Measurements from ENCODE around the gene CDON. TPM values are rescaled to one million over a fixed set of nuclear protein-coding genes. Genes with fewer than 3 reads are reported as not detected.

CDON gene
- total and polyA plus RNA-seq, 2 donors from 2014 or later, result 0.45 to 4.0 TPM

- intact Hi-C loops (cut with DNase I), result no loop called here
- DNase-seq, result no peak
- H3K27ac ChIP-seq (ENCODE audit: low read depth in 2 of 2, low read length in 2 of 2), result no peak overlapping the region
Measured at GRCh38 chr11:125935618-125936199, 127.0 kb downstream of the CDON start.

DNA sequence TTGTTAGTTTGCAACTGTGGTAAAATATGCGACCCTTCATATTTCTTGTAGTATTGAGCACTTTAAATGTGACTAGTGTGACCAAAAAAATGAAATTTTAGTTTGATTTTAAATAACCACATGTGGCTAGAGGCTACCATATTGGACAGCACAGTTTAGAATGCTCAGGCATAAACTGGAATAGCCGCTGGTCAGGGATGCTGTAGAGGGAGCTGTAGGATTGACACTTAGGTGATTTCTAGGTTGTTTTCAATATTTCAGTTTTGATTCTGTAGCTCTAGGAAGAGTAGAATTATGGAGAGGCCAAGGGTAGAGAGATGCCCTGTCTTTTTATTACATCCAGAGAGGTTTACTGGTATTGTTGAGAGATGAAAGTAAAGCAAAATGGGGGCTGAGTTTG lies 127.6 kb downstream of the CDON start:
- Histone ChIP-seq H3K36me3 (ENCODE audit: control insufficient read depth in 2 of 3, insufficient read depth in 3 of 3, low read length in 3 of 3) (no peaks in the 10 kb centered on the region), H3K9ac (ENCODE audit: low read length in 3 of 3) (no peak overlapping the region), H3K27me3 (ENCODE audit: control insufficient read depth, insufficient read depth, low read length) (no peaks in the 10 kb centered on the region), H3K4me1 (ENCODE audit: control insufficient read depth in 2 of 3, insufficient read depth in 2 of 3, low read depth in 1 of 3, low read length in 3 of 3) (no peaks in the 10 kb centered on the region), H3K27ac (ENCODE audit: low read depth in 2 of 2, low read length in 2 of 2) (no peak overlapping the region), H3K9me3 (ENCODE audit: control insufficient read depth in 2 of 3, insufficient read depth in 1 of 3, low read length in 3 of 3) (no peaks in the 10 kb centered on the region), H3K4me3 (ENCODE audit: low read length in 3 of 3) (no peak overlapping the region)
- intact Hi-C loops (cut with DNase I), result no loop called here
- DNase-seq (no peak), FAIRE-seq (no peak)
- TF ChIP-seq CTCF (IDR thresholded peaks at IDR 0.05; ENCODE audit: borderline replicate concordance, extremely low read depth, insufficient read depth), result no peak

More at GRCh38 chr11:125935618-125936199, 127.0 kb downstream of the CDON start:
- FAIRE-seq, result no peak
- no peak overlapping the region for H3K4me3 ChIP-seq (ENCODE audit: low read length in 3 of 3)
- H3K9ac ChIP-seq (ENCODE audit: low read length in 3 of 3), result no peak overlapping the region
- TF ChIP-seq CTCF (IDR thresholded peaks at IDR 0.05; ENCODE audit: borderline replicate concordance, extremely low read depth, insufficient read depth), result no peak
- H3K9me3 ChIP-seq (ENCODE audit: control insufficient read depth in 2 of 3, insufficient read depth in 1 of 3, low read length in 3 of 3), result no peaks in the 10 kb centered on the region
- no peaks in the 10 kb centered on the region for H3K36me3 ChIP-seq (ENCODE audit: control insufficient read depth in 2 of 3, insufficient read depth in 3 of 3, low read length in 3 of 3)
- H3K27me3 ChIP-seq (ENCODE audit: control insufficient read depth, insufficient read depth, low read length), result no peaks in the 10 kb centered on the region
- H3K4me1 ChIP-seq (ENCODE audit: control insufficient read depth in 2 of 3, insufficient read depth in 2 of 3, low read depth in 1 of 3, low read length in 3 of 3), result no peaks in the 10 kb centered on the region

DNA sequence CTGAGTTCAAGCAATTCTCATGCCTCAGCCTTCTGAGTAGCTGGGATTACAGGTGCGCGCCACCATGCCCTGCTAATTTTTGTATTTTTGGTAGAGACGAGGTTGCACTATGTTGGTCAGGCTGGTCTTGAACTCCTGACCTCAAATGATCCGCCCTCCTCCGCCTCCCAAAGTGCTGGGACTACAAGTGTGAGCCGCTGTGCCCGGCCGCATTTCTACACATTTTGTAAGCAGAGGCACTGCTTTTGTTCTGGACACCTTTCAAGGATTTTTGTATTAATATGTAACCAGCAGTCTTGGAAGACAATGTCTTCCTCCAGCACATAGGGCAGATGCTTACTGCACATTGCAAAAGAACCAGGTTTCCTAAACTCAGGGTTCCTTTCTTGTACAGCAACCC lies 128.2 kb downstream of the CDON start:
- intact Hi-C loops (cut with DNase I), result loop anchor here (5.0 kb wide), 1 partner anchor 248 kb away; no protein-coding TSS in a partner anchor
- FAIRE-seq (no peak), DNase-seq (no peak)
- Histone ChIP-seq H3K27me3 (ENCODE audit: control insufficient read depth, insufficient read depth, low read length) (no peaks in the 10 kb centered on the region), H3K27ac (ENCODE audit: low read depth in 2 of 2, low read length in 2 of 2) (no peak overlapping the region), H3K4me3 (ENCODE audit: low read length in 3 of 3) (no peak overlapping the region), H3K36me3 (ENCODE audit: control insufficient read depth in 2 of 3, insufficient read depth in 3 of 3, low read length in 3 of 3) (no peaks in the 10 kb centered on the region), H3K9ac (ENCODE audit: low read length in 3 of 3) (no peak overlapping the region), H3K4me1 (ENCODE audit: control insufficient read depth in 2 of 3, insufficient read depth in 2 of 3, low read depth in 1 of 3, low read length in 3 of 3) (no peaks in the 10 kb centered on the region), H3K9me3 (ENCODE audit: control insufficient read depth in 2 of 3, insufficient read depth in 1 of 3, low read length in 3 of 3) (no peaks in the 10 kb centered on the region)
- no peak for TF ChIP-seq CTCF (IDR thresholded peaks at IDR 0.05; ENCODE audit: borderline replicate concordance, extremely low read depth, insufficient read depth)
